PC-9 (cell line): ENCODE results near the gene IL12A.

Experiments used
- CTCF ChIP-seq: fragments of 200-600 bp; sonication (generic); conservative IDR thresholded peaks from 2 replicates; pipeline ENCODE4 v1.6.1; 2017; ENCODE audit warnings: mixed run types, antibody characterized with exemption, mild to moderate bottlenecking, moderate library complexity
- EZH2 ChIP-seq: fragments of 200-600 bp; sonication (generic); IDR thresholded peaks from 2 replicates; pipeline ENCODE4 v1.8.0; 2017; ENCODE audit warnings: antibody characterized with exemption, low read depth

DNA sequence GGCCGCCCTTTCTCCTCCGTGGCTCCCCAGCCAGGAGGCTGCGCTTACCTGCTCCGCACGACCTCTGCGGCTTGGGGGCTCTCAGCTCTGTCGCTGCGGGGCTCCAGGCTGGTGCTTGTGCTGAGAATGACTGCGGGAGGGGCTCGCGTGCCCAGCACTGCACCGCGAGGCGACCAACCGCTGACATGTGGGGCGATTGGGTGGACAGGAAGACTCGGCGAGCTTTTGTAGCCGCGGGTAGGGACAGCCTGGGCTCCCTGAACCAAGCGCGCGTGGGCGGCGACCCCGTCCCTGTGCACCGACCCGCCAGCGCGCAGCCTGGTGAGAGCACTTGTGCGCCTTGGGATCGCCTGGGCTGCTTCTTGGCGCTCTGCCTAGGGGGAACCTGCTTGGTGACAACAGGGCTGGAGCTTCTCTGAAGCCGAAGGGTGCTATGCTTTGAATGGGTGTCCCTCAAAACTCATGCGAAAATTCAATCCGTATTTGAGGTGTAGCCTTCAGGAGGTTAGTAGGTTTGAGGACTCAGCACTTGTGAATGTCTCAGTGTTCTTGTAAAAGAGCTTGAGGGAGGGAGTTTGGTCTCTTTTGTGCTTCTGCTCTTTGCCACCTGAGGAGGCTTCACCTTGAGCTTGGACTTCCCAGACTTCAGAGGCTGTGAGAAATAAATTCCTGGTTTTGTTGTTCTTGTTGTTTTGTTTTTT lies 50.4 kb downstream of the IL12A start:
- TF ChIP-seq CTCF (no peak), EZH2 (no peak)
